HG02759 (cell line): ENCODE data around the gene LAMB3.
A peak's percentile ranks its signal among the peaks of the same experiment; 100 is the strongest.

Experiments used
- ATAC-seq: cut with Tn5 transposase; IDR thresholded peaks from one replicate; pipeline ENCODE4 v1.9.1; 2021; ENCODE audit warnings: mild to moderate bottlenecking, moderate library complexity; ENCODE audit not compliant: unreplicated experiment

The LAMB3 gene

GRCh38 chr1:209600541-209600940 lies 51.7 kb downstream of the LAMB3 start:
- ATAC-seq, result no peak

- no peak for ATAC-seq
Measured at GRCh38 chr1:209598227-209598626, 54.0 kb downstream of the LAMB3 start.

- ATAC-seq, result no peak
Measured at GRCh38 chr1:209597499-209597898, 54.7 kb downstream of the LAMB3 start.

GRCh38 chr1:209595599-209596285 lies 56.5 kb downstream of the LAMB3 start:
- no peak for ATAC-seq

GRCh38 chr1:209595028-209595427 lies 57.2 kb downstream of the LAMB3 start:
- ATAC-seq, result no peak

- ATAC-seq, result no peak
Measured at GRCh38 chr1:209594440-209594839, 57.8 kb downstream of the LAMB3 start.

GRCh38 chr1:209593747-209594146 lies 58.5 kb downstream of the LAMB3 start:
- ATAC-seq, result no peak

GRCh38 chr1:209590405-209590804 lies 61.8 kb downstream of the LAMB3 start:
- no peak for ATAC-seq

- no peak for ATAC-seq
Measured at GRCh38 chr1:209589863-209590262, 62.4 kb downstream of the LAMB3 start.

- no peak for ATAC-seq
Measured at GRCh38 chr1:209589440-209589839, 62.8 kb downstream of the LAMB3 start.

GRCh38 chr1:209587789-209588188 lies 64.4 kb downstream of the LAMB3 start:
- ATAC-seq, result no peak

- no peak for ATAC-seq
Measured at GRCh38 chr1:209586221-209586740, 65.9 kb downstream of the LAMB3 start.

GRCh38 chr1:209585672-209586071 lies 66.6 kb downstream of the LAMB3 start:
- ATAC-seq, result no peak

GRCh38 chr1:209585197-209585596 lies 67.0 kb downstream of the LAMB3 start:
- ATAC-seq, result no peak

- no peak for ATAC-seq
Measured at GRCh38 chr1:209584231-209584672, 68.0 kb downstream of the LAMB3 start.

- no peak for ATAC-seq
Measured at GRCh38 chr1:209583408-209583807, 68.8 kb downstream of the LAMB3 start, which contains the start of gene CAMK1G. Gene CAMK1G, plus strand, starts transcription at chr1:209583714. Its CDS starts 11,270 bp downstream, at chr1:209594984.

- ATAC-seq, result no peak
Measured at GRCh38 chr1:209580577-209580976, 71.6 kb downstream of the LAMB3 start.

GRCh38 chr1:209577346-209577745 lies 74.9 kb downstream of the LAMB3 start:
- ATAC-seq, result no peak

GRCh38 chr1:209576392-209577197 lies 75.6 kb downstream of the LAMB3 start:
- peak; percentile 83 for ATAC-seq

- no peak for ATAC-seq
Measured at GRCh38 chr1:209570743-209571142, 81.5 kb downstream of the LAMB3 start.

- peak; percentile 63 for ATAC-seq
Measured at GRCh38 chr1:209569455-209570207, 82.6 kb downstream of the LAMB3 start.
